ENCODE data around the gene FBXW10.
"Not testable (repeated sequence)": the region's sequence is repeated elsewhere in the genome, so short reads cannot be mapped to it uniquely, and the experiment has no call there.

The FBXW10 gene

DNA sequence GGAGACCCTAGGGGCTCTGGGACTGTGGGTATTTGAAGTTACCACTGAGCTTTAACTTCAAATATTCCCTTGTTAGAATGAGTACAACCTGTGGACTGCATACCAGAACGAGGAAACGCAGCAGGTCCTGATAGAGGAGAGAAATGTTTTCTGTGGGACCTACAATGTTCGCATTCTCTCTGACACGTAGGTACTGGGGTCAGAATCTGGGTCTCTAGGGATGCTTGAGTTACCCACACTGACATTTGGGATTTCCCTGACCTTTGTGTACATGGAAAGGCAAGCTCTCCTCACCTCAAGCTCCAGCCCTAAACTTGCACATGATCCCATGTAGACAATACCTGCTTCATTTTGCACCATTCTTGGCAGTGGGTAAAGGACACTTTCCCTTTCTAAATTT, 12.1 kb downstream of the FBXW10 start:
- DNase-seq: not testable (repeated sequence)

GRCh38 chr17:18757368-18758044, 13.7 kb downstream of the FBXW10 start:
- DNase-seq: not testable (repeated sequence)

GRCh38 chr17:18758344-18758743, 14.5 kb downstream of the FBXW10 start:
- DNase-seq: not testable (repeated sequence)

DNA sequence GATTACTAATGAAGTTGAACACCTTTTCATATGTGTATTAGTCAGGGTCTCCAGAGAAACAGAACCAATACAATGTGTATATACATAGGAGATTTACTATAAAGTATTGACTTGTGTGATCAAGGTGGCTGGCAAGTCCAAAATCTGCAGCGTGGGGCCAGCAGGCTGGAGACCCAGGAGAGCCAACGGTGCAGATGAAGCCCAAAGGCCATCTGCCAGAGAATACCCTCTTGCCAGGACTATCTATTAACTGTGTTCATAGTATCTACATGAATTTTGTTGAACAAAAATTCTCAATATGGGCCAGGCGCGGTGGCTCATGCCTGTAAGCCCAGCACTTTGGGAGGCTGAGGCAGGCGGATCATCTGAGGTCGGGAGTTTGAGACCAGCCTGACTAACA, 16.4 kb downstream of the FBXW10 start:
- DNase-seq: not testable (repeated sequence)

DNA sequence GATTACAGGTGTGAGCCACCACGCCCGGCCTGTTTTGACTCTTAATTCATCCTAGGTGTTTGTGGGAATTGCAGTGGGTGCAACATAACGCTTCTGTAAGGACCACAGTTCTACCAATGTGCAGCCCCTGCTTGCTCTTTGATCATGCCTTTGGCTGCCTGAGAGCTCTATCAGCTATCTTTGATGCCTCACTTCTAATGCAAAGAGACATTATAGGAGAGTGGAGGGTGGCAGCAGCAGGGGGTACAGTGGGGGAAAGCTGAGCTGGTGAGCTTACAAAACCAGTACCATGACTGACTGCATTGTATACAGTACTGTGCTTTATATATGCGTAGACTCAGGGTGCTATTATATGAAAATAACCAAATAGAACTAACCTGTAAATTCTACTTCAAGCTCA, 26.7 kb downstream of the FBXW10 start:
- not testable (repeated sequence) for DNase-seq

GRCh38 chr17:18771066-18771465, 27.2 kb downstream of the FBXW10 start:
- not testable (repeated sequence) for DNase-seq

DNA sequence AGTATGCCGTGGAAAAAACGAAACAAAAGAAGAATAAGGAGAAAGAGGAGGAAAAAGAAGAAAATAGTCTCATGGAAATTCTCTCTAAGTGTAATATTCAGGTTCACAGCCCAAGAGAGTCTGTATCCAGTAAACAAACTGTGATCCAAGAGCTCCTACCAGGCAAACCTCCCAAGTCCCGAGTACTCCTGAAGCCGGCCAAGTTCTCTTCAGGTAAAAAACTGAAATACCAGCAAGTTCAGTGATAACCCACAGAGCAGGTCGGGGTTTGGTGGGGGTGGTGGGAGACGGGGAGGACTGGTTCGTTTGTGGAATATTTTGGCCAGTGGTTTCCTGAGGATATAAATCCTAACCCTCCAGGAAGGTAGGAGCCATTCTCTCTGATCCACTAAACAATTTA, 28.6 kb downstream of the FBXW10 start:
- no peak for DNase-seq

DNA sequence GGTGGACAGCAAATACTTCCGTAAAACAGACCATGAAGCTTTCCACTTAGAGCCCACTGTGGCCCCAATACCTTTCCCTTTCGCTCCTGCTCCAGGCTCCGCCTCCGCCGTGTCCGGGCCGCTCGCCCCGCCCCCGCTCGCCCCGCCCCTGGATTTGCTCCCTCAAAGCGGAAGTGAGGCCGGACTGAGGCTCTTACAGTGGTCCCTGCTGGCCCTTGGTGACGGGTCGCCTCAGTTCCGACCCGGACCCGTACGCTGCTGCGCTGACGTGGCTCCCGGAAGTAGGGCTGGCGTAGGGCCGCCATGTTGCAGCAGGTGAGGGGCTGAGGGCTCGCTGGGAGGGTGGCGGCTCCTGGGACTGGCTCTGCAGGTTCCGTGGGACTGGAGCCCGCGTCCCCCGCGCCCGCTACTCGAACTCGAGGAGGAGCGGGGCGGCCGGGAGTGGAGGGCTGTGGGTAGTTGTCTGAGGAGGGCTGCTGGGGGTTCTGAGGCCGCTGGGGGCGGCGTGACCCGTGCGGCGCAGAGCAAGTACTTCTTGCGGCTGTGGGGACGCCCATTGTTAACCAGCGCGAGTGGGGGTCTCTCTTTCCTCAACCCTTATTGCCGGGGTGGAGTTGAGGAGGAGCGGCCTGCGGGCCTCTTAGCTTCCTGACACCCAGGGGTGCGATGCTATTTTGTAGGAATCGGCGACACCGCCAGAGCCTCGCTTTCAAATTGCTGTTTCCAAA, 37.3 kb downstream of the FBXW10 start, which contains the start of gene TVP23B:
TVP23B (plus strand) TSS at position 193 of the 728 bp plus-strand sequence; CDS start at position 304, 111 bp downstream.
- peak; percentile 96 for DNase-seq

DNA sequence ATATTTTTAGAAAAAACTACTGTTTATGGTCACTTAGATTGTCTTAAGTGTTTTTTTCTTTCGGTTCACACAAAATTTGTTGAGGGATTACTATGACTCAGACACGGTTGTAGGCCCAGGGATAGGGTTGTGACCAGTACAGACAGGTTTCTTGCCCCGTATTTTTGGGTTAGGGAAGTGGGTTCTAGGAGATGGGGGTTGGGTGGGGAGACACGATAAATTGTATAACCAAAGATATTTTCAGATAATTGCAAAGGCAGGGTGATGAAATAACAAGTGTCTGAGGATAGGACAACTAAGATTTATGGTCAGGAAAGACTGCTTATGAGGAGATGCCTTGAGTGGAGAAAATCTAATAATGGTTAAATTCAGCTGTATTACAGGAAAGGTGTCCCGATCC, 38.0 kb downstream of the FBXW10 start:
- DNase-seq: not testable (repeated sequence)

GRCh38 chr17:18785933-18786332, 42.1 kb downstream of the FBXW10 start:
- not testable (repeated sequence) for DNase-seq

DNA sequence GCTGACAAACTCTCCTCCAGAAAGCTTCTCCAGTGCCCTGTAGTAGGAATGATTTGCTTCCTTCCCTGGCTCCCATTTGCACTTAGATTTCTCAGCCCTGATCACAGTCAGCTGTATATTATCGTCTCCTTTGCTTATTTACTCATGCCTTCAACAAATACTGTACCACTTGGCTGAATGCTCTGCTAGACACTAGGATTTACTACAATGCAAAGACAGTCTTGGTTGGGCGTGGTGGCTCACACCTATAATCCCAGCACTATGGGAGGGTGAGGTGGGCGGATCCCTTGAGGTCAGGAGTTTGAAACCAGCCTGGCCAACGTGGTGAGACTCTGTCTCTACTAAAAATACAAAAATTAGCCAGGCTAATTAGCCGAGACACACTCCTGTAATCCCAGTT, 43.0 kb downstream of the FBXW10 start:
- not testable (repeated sequence) for DNase-seq

GRCh38 chr17:18791402-18791801, 47.5 kb downstream of the FBXW10 start:
- DNase-seq: not testable (repeated sequence)

DNA sequence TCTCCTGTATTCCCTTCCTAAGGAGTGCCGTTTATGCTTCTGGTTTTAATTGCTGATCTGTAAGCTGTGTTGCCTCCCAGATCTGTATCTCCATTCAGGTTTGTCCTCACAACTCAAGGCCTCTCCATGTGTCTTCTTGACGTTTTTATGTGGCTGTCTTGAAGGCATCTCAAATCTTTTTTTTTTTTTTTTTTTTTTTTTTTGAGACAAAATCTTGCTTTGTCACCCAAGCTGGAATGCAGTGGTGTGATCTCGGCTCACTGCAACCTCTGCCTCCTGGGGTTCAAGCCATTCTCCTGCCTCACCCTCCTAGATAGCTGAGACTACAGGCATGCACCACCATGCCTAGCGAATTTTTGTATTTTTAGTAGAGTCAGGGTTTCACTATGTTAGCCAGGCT, 51.0 kb downstream of the FBXW10 start:
- DNase-seq: not testable (repeated sequence)

- DNase-seq: not testable (repeated sequence)
These were observed 53.0 kb downstream of the FBXW10 start for GRCh38 chr17:18796887-18797286.

DNA sequence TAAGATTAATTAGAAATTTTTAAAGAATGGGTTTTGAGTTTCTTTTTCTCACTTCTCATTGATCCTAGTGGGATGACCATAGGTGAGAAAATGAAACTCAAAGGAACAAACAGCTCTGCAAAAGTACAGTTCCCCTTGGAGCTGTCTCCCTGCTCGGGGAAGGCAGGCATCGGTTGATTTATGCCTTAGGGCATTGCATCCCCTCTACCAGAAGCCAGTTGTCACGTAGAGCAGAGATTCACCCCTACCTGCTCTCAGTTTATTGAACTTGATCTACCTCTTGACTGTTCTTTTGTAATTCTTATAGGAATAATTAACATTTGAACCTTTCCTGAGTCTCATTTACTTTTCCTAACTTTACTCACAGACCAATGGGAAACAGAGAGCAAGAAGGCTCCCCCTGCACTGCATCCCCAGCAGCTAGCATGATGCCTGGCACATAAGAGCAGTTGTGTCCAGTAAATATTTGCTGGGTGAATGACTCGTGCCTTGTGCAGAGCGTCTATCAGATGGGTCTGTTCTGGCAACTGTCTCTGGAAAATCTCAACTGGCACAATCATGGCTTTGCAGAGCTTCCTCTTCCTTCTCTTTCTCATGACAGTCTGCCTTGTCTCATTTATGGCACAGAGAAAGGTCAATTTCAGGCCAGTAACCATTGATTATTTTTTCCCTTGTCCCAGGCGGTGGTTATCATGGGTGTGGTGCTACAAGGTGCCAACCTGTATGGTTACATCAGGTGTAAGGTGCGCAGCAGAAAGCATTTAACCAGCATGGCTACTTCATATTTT, 59.8 kb downstream of the FBXW10 start:
- DNase-seq: not testable (repeated sequence)

- DNase-seq: not testable (repeated sequence)
These were observed 72.1 kb downstream of the FBXW10 start for GRCh38 chr17:18815924-18816323.

DNA sequence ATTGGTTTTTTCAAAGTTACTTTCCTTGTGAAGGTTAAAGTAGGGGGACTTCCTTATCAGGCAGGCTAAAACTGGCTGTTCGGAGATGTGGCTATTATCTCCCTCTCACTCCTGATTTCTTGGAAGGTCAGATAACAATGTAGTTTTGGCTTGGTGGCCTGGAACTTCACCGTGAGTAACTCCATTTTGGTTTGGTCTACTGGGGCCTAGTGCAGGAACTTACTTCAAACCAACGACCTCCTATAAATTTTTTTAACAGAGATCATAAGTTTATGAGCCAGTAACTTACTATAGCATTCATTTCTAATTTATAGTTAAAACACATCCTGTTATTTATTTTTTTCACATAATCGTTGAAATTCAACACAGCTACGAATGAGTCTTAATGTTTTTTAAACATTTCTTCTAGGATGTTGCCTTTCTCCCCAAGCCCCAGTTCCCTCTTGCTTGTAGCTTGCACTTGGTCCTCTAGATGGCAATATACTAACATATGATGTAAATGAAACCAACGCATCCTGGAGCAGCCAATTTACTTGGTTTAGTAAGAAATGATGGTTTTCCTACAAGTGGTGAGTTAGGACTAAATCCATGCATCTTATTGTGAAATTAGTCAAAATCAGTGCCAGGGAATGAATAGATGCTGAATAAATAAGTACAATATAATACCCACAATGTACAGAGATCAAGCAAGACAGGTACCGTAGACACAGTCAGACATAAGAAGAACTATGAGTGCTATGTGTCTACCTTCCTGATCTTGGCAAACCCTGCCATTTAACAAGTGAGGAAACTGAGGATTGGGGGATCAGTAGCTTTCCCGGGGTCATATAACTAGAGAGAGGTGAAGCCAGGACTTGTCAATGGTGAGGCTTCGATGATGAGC, 72.9 kb downstream of the FBXW10 start:
- DNase-seq: not testable (repeated sequence)

DNA sequence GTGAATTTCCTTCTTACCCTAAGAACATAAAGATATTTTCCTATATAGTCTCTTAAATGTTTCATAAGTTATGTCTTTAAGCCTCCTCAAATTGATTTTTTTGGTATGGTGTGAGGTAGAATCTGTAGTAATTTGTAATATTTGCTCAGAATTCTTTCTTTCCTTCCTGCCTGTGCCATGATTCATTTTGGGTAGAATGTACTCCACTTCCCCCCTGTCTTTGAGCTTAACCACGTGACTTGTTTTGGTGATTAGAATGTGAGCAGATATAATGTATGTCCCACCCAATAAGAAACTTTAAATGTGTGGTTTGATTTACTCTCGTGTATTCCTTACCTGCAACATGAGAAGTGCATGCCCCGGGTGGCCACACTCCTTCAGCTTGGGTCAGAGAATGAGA, 77.6 kb downstream of the FBXW10 start:
- not testable (repeated sequence) for DNase-seq

DNA sequence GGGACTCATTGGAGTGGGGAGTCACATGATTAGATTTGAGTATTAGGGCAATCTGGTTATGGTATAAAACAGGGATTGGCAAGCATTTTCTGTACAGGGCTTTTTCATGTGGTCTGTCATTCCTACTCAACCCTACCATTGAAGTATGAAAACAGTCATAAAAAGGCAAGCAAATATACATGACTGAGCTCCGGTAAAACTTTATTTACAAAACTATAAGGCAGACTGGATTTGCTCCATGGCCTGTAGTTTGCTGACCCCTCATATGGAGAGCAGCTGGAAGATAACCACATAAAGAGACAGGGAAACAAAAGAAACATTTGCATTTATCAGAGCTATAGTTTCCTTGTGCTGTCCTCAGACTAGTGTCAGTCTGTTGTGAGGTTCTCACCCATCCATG, 83.8 kb downstream of the FBXW10 start:
- DNase-seq: not testable (repeated sequence)
